AG10803 (cell line): ENCODE measurements around the gene SPDEF.

ENCODE experiments used
- DNase-seq: peaks from one replicate; pipeline ENCODE4 v3.0.0; 2010; ENCODE audit warnings: low read depth
- H3K4me3 ChIP-seq: 2 replicates; pipeline ENCODE4 v1.5.1; 2011; ENCODE audit warnings: mild to moderate bottlenecking, low read length, control low read depth
- CTCF ChIP-seq: conservative IDR thresholded peaks from 2 replicates; pipeline ENCODE4 v1.5.1; 2011; ENCODE audit warnings: mild to moderate bottlenecking, low read length, control low read depth, inconsistent platforms

The SPDEF gene

GRCh38 chr6:34556031-34556471 lies at the start of gene SPDEF:
TSS of gene SPDEF (minus strand) at chr6:34556329. CDS start at chr6:34544455, 11,874 bp downstream.
- no peak for DNase-seq
- no peak for TF ChIP-seq CTCF

GRCh38 chr6:34603707-34604106 lies 47.6 kb upstream of the SPDEF start:
- DNase-seq: no peak
- H3K4me3 ChIP-seq: no peak overlapping the region
- no peak for TF ChIP-seq CTCF

More at GRCh38 chr6:34556031-34556471, at the start of gene SPDEF:
- no peak within 1 kb of the TSS for H3K4me3 ChIP-seq

- no peak for TF ChIP-seq CTCF
- no peak for DNase-seq
- no peak overlapping the region for H3K4me3 ChIP-seq
Observed at GRCh38 chr6:34602318-34603111, 46.4 kb upstream of the SPDEF start.

GRCh38 chr6:34601706-34602105 lies 45.6 kb upstream of the SPDEF start:
- no peak overlapping the region for H3K4me3 ChIP-seq
- no peak for DNase-seq
- no peak for TF ChIP-seq CTCF

GRCh38 chr6:34600796-34601195 lies 44.7 kb upstream of the SPDEF start:
- no peak overlapping the region for H3K4me3 ChIP-seq
- DNase-seq: no peak
- TF ChIP-seq CTCF: no peak

GRCh38 chr6:34600101-34600500 lies 44.0 kb upstream of the SPDEF start:
- TF ChIP-seq CTCF: no peak
- H3K4me3 ChIP-seq: no peak overlapping the region
- no peak for DNase-seq

GRCh38 chr6:34598712-34599111 lies 42.6 kb upstream of the SPDEF start:
- DNase-seq: no peak

More at GRCh38 chr6:34598712-34599111, 42.6 kb upstream of the SPDEF start:
- TF ChIP-seq CTCF: no peak
- no peak overlapping the region for H3K4me3 ChIP-seq
